ENCODE measurements around the gene BCS1L. TPM values are rescaled to one million over a fixed set of nuclear protein-coding genes. Genes with fewer than 3 reads are reported as not detected.

BCS1L gene
- total and polyA plus RNA-seq, 9 of the 15 experiments (the other 6 are each of a cell fraction or from before 2014, with no cell fraction given), result 37.6 to 103 (median 56.7) TPM

DNA sequence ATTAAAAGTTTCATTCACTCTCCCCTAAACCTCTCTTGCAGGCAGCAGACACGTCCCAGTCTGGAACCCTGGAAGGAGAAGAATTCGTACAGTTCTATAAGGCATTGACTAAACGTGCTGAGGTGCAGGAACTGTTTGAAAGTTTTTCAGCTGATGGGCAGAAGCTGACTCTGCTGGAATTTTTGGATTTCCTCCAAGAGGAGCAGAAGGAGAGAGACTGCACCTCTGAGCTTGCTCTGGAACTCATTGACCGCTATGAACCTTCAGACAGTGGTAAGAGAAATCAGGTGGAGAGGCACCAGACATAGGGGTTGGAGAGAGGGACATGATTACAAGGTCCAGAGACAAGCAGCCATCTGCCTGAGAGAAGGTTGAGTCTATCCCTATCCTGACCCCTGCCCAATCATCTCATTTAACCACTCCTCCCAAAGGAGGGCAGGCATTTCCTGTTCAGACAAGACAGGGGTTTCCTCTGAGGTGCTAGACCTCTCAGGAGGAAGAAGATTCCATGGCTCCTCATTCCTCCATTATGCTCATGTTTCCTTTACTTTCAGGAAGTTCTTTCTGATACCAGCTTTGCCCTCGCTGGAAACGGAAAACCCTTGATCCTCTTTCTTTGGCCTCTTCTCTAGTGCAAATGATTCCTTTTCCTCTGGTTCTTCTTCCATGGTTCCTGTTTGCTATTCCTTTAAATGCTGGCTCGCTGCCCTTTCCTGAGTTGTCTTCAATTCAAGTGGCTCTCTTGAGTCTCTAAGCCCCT lies 36.7 kb upstream of the BCS1L start:
- H3K27ac ChIP-seq (ENCODE audit: extremely low read depth, low read depth, low read length), result no peak overlapping the region
- H3K4me3 ChIP-seq, result no peak overlapping the region
- no peaks in the 10 kb centered on the region for H4K20me1 ChIP-seq (replicated peaks; ENCODE audit: control insufficient read depth, insufficient read depth, low read length)
- no peaks in the 10 kb centered on the region for H3K36me3 ChIP-seq (ENCODE audit: control insufficient read depth, insufficient read depth, low read length)
- H3K4me1 ChIP-seq (replicated peaks in 1 of 2; ENCODE audit: control insufficient read depth in 2 of 2, insufficient read depth in 2 of 2, low read length in 2 of 2), result no peaks in the 10 kb centered on the region; a peak in 1 of 5 replicates
- POLR2A ChIA-PET, result interaction anchor here (0.8 kb wide), 1 partner anchor 18 kb away, joined by 3 read pairs; no protein-coding TSS in a partner anchor
- CTCF ChIA-PET (ENCODE audit: low intra/inter-chr PET ratio), result interaction anchor here (1.1 kb wide), 1 partner anchor 211 kb away, joined by 3 read pairs; no protein-coding TSS in a partner anchor
- no peak for DNase-seq (ENCODE audit: extremely low read depth in 1 of 4, low spot score in 3 of 4)
- no peaks in the 10 kb centered on the region for H3K27me3 ChIP-seq (ENCODE audit: control insufficient read depth in 2 of 2, insufficient read depth in 2 of 2, low read length in 2 of 2)
- H3K9me1 ChIP-seq (ENCODE audit: control insufficient read depth, insufficient read depth, low read length), result no peaks in the 10 kb centered on the region
- no TSS peak for BruUV-seq (replicated peaks)
- H3K4me2 ChIP-seq (ENCODE audit: insufficient read depth, low read length), result no peak overlapping the region
- intact Hi-C loops (cut with micrococcal nuclease), result no loop called here
- H3K9me3 ChIP-seq (replicated peaks; ENCODE audit: control insufficient read depth, insufficient read depth, low read depth, low read length), result no peaks in the 10 kb centered on the region
- ATAC-seq, result peak; percentile 48
- TF ChIP-seq CHD1 (IDR thresholded peaks at IDR 0.05; ENCODE audit: low read length) (no peak), PHF8 (IDR thresholded peaks at IDR 0.05; ENCODE audit: borderline replicate concordance, low read length) (no peak), TFAM (CRISPR knock-in tag; conservative IDR thresholded peaks at IDR 0.05) (no peak), NRF1 (conservative IDR thresholded peaks at IDR 0.05 in 1 of 2, IDR thresholded peaks at IDR 0.05 in 1 of 2) (no peak), NCOA2 (IDR thresholded peaks at IDR 0.05; ENCODE audit: partially characterized antibody in 2 of 2) (no peak)
- TF ChIP-seq, protein P1, sequence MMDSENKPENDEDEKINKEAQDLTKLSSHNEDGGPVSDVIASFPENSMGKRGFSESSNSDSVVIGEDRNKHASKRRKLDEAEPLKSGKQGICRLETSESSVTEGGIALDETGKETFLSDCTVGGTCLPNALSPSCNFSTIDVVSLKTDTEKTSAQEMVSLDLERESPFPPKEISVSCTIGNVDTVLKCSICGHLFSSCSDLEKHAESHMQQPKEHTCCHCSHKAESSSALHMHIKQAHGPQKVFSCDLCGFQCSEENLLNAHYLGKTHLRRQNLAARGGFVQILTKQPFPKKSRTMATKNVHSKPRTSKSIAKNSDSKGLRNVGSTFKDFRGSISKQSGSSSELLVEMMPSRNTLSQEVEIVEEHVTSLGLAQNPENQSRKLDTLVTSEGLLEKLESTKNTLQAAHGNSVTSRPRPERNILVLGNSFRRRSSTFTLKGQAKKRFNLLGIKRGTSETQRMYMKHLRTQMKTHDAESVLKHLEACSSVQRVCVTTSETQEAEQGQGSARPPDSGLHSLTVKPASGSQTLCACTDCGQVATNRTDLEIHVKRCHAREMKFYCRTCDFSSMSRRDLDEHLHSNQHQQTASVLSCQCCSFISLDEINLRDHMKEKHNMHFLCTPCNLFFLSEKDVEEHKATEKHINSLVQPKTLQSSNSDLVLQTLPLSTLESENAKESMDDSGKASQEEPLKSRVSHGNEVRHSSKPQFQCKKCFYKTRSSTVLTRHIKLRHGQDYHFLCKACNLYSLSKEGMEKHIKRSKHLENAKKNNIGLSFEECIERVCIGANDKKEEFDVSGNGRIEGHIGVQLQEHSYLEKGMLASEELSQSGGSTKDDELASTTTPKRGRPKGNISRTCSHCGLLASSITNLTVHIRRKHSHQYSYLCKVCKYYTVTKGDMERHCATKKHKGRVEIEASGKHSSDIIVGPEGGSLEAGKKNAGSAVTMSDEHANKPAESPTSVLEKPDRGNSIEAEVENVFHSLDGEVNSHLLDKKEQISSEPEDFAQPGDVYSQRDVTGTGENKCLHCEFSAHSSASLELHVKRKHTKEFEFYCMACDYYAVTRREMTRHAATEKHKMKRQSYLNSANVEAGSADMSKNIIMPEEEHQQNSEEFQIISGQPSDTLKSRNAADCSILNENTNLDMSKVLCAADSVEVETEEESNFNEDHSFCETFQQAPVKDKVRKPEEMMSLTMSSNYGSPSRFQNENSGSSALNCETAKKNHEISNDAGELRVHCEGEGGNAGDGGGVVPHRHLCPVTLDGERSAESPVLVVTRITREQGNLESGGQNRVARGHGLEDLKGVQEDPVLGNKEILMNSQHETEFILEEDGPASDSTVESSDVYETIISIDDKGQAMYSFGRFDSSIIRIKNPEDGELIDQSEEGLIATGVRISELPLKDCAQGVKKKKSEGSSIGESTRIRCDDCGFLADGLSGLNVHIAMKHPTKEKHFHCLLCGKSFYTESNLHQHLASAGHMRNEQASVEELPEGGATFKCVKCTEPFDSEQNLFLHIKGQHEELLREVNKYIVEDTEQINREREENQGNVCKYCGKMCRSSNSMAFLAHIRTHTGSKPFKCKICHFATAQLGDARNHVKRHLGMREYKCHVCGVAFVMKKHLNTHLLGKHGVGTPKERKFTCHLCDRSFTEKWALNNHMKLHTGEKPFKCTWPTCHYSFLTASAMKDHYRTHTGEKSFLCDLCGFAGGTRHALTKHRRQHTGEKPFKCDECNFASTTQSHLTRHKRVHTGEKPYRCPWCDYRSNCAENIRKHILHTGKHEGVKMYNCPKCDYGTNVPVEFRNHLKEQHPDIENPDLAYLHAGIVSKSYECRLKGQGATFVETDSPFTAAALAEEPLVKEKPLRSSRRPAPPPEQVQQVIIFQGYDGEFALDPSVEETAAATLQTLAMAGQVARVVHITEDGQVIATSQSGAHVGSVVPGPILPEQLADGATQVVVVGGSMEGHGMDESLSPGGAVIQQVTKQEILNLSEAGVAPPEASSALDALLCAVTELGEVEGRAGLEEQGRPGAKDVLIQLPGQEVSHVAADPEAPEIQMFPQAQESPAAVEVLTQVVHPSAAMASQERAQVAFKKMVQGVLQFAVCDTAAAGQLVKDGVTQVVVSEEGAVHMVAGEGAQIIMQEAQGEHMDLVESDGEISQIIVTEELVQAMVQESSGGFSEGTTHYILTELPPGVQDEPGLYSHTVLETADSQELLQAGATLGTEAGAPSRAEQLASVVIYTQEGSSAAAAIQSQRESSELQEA (IDR thresholded peaks at IDR 0.05; ENCODE audit: low read depth), result no peak
- no peak overlapping the region for H3K9ac ChIP-seq (ENCODE audit: insufficient read depth in 1 of 2, low read depth in 2 of 2, low read length in 2 of 2)
- 23% methylated on average over 7 of the region's 7 CpGs for WGBS (ENCODE audit: insufficient coverage, low coverage, missing lambda C conversion rate)
- in situ Hi-C loops (cut with MboI), result no loop called here
- FAIRE-seq, result no peak
- H2AFZ ChIP-seq (ENCODE audit: low read depth, low read length), result peak overlapping the region; percentile 74
- no peaks in the 10 kb centered on the region for H3K79me2 ChIP-seq (ENCODE audit: control insufficient read depth, insufficient read depth, low read length)

All from K562 (cell line).